HG02588 (cell line): Measurements from ENCODE around the gene PTPN9.
"Not testable (repeated sequence)": the region's sequence is repeated elsewhere in the genome, so short reads cannot be mapped to it uniquely, and the experiment has no call there.

ENCODE experiments used
- ATAC-seq: cut with Tn5 transposase; IDR thresholded peaks from one replicate; pipeline ENCODE4 v1.9.1; 2021; ENCODE audit warnings: mild to moderate bottlenecking, moderate library complexity; ENCODE audit not compliant: unreplicated experiment

PTPN9 gene

GRCh38 chr15:75583701-75584100 is 4.6 kb upstream of the PTPN9 start:
- no peak for ATAC-seq

GRCh38 chr15:75582943-75583342 is 3.8 kb upstream of the PTPN9 start:
- ATAC-seq: not testable (repeated sequence)

DNA sequence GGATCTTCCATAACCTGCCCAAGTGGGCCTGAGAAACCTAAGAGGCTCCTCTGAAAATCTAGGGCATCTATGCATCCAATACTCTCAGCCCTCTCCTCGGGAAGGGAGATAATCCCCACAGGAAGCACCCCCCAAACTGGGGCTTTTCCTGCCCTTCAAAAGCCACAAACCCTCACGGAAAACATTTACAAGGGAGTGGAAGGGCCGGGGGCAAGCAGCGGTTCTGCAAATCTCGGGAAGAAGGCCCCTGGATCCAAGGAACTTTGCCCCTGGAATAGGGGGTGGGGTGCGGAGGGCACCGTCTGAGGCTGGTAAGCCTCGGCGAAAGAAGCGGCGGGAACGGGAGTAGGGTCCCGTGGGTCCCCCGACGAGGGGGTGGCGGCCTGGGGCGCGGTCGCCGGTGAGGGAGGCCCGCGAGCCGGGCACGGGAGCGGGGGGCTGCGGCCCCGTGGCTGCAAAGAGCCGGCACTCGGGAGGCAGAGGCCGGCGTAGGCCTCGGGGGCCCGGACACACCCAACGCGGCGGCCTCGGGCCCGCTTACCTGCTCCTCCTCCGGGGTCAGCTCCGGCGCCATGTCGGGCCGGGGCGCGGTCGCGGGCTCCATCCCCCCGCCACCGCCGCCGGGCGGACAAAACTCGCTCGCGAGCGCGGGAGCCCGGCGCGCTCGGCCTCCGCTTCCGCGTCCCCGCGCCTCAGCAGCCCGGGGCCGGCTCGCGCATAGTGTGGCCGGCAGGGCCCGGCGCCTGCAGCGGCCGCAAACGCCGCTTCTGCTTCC is 755 bp downstream of the PTPN9 start:
- ATAC-seq: no peak

GRCh38 chr15:75577401-75578172 is 1.5 kb downstream of the PTPN9 start:
- ATAC-seq: no peak

- ATAC-seq: no peak
Measured at GRCh38 chr15:75573648-75574384, 5.3 kb downstream of the PTPN9 start.

GRCh38 chr15:75570126-75570845 is 8.8 kb downstream of the PTPN9 start:
- no peak for ATAC-seq

DNA sequence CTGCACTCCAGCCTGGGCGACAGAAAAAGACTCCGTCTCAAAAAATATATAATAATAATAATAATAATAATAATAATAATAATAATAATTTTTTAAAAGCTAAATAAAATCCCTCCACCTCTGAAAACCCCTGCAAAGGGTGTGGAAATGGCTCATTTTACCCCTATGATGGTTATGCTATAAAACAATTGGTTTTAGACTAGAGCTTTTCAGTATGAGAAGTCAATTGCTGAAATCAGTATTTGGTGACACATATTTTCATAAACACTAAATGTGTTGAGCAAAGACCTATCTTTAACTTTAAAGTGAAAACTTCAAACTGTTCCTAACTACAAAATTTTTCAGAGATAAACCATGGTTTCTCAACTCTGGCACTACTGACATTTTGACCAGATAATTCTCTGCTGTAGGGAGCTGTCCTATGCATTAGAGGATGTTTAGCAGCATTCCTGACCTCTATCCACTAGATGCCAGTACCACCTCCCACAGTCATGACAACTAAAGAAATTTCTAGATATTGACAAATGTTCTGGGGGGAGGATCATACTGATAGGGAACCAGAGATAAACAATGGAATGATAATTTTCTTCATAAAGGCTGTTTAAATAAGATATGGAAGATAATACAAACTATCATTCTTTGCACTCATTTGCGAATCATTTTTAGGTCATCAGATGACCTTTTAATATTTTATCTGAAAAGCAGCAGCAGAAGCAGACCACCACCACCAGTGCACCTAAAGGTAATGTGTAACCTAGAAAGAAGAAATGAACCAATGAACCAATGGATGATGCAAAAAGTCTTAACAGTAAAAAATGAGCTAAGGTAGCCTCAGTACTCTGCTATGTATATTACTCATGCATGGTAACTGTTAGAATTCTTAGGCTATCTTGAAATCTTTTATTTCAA is 13.8 kb downstream of the PTPN9 start:
- ATAC-seq: no peak

GRCh38 chr15:75561888-75562287 is 17.2 kb downstream of the PTPN9 start:
- no peak for ATAC-seq

DNA sequence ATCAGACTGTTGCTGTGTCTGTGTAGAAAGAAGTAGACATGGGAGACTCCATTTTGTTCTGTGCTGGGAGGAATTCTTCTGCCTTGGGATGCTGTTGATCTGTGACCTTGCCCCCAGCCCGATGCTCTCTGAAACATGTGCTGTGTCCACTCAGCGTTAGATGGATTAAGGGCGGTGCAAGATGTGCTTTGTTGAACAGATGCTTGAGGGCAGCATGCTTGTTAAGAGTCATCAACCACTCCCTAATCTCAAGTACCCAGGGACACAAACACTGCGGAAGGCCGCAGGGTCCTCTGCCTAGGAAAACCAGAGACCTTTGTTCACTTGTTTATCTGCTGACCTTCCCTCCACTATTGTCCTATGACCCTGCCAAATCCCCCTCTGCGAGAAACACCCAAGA is 19.8 kb downstream of the PTPN9 start:
- ATAC-seq: not testable (repeated sequence)

GRCh38 chr15:75558955-75559354 is 20.2 kb downstream of the PTPN9 start:
- ATAC-seq: not testable (repeated sequence)

DNA sequence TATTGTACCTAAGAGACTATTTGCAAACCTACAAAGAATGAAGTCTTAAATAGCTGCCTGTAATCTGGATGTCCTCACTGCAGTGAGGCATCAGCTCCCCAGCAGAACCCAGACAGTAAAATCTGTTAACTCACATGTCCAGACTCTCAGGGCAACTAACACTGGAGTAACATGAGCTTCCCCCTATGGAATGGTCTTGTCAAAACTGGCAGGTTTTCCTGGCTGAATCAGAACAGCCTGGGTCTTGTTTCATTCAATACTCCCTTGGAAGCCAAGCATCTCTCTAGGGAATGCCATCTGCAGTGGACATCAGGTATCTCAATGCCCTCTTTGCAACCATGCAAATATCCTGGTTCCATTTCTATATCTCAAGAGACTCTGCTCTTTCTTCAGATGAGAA is 24.4 kb downstream of the PTPN9 start:
- ATAC-seq: no peak

- ATAC-seq: no peak
Measured at GRCh38 chr15:75553659-75554058, 25.5 kb downstream of the PTPN9 start.

- no peak for ATAC-seq
Measured at GRCh38 chr15:75551091-75551490, 28.0 kb downstream of the PTPN9 start.

DNA sequence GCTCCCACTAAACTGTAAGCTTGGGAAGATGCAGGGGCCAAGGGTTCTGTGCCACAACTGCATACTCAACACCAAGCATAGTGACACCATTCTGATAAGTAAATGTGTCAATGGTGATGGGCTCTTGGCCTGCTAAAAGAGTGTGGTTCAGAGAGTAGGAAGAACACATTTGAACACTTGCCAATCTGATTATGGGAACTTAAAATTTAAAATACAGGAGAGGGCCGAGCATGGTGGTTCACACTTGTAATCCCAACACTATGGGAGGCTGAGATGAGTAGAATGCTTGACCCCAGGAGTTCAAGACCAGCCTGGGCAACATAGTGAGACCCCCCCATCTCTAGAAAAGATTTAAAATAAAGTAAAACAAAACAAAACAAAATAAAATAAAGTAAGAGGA is 34.1 kb downstream of the PTPN9 start:
- ATAC-seq: no peak

DNA sequence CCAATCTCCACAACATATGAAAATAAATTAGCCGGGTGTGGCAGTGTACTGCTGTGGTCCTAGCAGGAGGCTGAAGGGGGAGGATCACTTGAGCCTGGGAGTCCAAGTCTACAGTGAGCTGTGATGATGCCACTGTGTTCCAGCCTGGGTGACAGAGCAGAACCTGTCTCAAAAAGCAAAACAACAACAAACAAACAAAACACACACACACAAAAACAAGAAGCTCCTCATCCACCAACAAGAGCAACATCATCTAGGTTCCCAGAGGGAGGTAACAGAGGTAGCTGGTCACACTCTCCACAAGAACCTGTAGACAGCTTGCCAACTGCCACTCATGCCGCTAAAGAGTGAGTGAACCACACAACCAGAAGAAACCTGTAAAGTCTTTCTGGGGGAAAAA is 34.8 kb downstream of the PTPN9 start:
- no peak for ATAC-seq

DNA sequence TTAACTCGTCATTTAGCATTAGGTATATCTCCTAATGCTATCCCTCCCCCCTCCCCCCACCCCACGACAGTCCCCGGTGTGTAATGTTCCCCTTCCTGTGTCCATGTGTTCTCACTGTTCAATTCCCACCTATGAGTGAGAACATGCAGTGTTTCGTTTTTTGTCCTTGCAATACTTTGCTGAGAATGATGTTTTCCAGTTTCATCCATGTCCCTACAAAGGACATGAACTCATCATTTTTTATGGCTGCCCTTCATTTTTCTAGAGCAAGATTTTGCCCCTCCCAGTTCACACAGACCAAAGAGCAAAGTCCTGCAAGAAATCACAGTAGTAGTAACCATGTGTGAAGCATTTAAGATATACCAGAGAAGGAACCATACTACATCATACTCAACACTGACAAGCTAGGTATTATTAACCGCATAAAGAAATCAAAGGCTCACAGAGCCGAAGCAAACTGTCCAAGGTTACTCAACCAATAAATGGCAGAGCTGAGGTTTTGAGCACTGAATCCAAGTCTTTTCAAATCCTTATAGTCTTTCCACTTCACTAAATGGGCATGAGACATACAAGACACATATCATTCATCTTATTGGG is 36.1 kb downstream of the PTPN9 start:
- not testable (repeated sequence) for ATAC-seq

- no peak for ATAC-seq
Measured at GRCh38 chr15:75542386-75542797, 36.7 kb downstream of the PTPN9 start.

DNA sequence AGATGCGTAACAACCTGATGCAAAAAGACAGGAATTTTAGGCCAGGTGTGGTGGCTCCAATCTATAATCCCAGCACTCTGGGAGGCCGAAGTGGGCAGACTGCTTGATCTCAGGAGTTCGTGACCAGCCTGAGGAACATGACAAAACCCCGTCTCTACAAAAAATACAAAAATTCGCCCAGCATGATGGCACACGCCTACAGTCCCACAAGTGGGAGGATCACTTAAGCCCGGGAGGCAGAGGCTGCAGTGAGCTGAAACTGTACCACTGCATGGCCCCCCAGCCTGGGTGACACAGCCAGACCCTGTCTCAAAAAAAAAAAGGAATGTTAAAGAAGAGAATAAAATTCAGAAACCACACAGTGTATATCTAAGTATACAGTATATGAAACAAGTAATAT is 40.7 kb downstream of the PTPN9 start:
- ATAC-seq: no peak

DNA sequence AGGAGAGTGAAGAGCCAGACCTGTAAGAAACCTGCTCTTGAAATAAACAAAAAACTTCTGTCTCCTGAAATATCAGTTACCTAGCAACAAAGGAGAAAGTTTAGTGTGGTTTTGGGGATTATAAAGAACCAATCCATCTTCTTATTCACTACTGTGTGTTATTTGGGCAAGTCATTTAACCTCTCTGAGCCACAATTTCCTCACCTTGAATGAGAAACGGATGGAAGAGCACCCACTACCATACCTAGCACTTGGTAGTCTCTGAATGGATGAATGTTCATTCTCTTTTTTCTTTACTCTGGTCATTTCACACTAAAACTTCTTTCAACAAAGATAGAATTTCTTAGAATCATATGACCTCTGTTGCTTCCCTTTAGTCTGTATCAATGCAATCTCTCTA is 45.2 kb downstream of the PTPN9 start:
- no peak for ATAC-seq
